GM12878 (cell line): ENCODE data around the gene ATP5ME.

ENCODE experiments used
- ZNF274 ChIP-seq: IDR thresholded peaks from one replicate; pipeline ENCODE4 v1.8.0; 2011; ENCODE audit not compliant: insufficient read length, insufficient read depth
- TF ChIP-seq, protein P1 (sequence below): fragments of 450-650 bp; IDR thresholded peaks from 2 replicates; pipeline ENCODE4 v1.6.1; 2014; ENCODE audit warnings: mild to moderate bottlenecking

DNA sequence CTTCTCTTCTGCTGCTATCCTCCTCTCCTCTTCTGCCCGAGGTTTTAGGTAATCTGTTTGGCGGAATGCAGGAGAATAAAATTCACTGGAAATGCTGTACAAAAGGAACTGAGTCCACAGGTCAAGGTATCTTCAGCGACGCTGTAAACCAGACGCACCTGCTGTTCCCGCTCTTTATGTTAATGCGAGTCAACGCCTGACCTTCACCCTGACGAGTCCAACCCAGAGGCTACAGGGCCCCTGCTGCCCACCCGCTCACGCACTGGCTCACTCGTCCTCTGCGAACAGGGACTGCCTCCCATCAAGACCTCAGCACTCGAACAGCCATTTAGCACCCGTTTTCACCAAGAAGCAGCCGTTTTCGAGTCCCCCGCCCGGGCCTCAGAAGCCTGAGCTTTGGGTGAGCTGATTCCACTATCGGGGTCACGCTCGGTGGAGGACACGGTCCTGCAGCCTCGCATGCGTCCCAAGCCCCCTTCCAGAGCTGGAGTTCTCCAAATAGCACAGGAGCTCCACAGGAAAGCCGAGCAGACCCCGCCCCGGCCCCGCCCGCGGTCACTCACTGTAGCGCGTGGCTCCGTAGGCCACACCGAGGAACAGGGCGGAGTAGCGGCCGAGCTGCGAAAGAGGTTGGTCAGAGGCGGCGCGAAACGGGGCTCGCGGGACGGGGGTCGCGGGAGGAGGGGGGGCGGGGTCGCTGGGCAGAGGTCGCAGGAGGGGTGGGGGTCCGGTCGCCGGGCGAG lies 556 bp downstream of the ATP5ME start:
- no peak for TF ChIP-seq ZNF274
- TF ChIP-seq, protein P1, sequence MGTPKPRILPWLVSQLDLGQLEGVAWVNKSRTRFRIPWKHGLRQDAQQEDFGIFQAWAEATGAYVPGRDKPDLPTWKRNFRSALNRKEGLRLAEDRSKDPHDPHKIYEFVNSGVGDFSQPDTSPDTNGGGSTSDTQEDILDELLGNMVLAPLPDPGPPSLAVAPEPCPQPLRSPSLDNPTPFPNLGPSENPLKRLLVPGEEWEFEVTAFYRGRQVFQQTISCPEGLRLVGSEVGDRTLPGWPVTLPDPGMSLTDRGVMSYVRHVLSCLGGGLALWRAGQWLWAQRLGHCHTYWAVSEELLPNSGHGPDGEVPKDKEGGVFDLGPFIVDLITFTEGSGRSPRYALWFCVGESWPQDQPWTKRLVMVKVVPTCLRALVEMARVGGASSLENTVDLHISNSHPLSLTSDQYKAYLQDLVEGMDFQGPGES, result no peak
